ENCODE measurements around the gene ZNF101. TPM values are rescaled to one million over a fixed set of nuclear protein-coding genes. Genes with fewer than 3 reads are reported as not detected.

ZNF101 gene
- 3.6 and 4.4 TPM in 2 replicates for total RNA-seq

GRCh38 chr19:19668230-19669012, at the start of gene ZNF101:
TSS of gene ZNF101 (plus strand) at chr19:19668839. CDS start at chr19:19668964, 125 bp downstream.

DNA sequence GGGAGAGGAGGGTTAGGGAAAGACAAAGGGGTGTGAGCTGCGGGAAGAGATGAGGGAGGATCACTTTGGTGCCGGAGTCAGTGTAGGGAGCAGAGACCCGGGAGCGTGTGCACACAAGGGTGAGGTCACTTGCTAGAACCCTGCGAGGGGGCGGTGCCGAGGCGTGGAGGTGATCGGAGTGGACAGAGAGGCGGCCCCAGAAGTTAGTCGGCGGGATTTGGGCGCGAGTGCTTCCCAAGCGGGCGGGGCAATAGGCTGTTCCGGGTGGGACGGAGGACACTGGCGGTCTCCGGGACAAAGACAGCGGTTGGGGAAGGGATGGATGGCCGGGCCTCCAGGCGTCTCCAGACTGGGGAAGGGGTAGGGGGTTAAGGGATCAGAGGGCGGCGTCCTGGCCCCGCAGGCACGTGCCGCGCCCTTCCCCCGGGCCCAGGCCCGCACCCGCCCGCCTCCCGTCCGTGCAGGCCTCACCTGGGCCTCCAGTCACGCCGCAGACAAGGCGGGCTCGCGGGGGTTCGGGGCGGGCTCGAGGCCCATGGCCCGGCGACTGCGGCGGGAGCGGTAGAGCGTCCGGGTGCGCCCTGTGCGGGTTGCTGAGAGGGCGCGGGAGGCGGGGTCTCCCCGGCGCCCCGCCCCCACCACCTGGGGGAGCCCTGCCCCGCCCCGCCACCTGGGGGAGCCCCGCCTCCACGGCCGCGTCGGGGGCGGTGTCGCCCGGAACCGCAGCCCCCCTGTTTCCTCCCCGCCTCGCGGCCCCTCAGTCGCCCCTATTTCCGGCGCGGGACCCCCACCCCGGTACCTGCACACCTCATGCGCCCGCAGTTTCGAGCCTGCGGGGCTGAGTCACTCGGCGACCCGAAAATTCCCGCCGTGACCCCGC, 40.8 kb upstream of the ZNF101 start, which contains the start of gene LPAR2:
LPAR2 (minus strand) TSS at position 600 of the 880 bp plus-strand sequence. CDS start 945 bp downstream, outside the sequence.

GRCh38 chr19:19643158-19644053, 25.2 kb upstream of the ZNF101 start, which contains the start of gene GMIP:
TSS of gene GMIP (minus strand) at chr19:19643657. CDS start at chr19:19643529, 128 bp downstream.

GRCh38 chr19:19663256-19664120, 5.2 kb upstream of the ZNF101 start, which contains the start of gene ATP13A1:
TSS of gene ATP13A1 (minus strand) at chr19:19663676. CDS start at chr19:19663666, 10 bp downstream.

GRCh38 chr19:19732579-19733501, 64.2 kb downstream of the ZNF101 start, which contains the start of gene ZNF14:
TSS of gene ZNF14 (minus strand) at chr19:19733112. CDS start at chr19:19732958, 154 bp downstream.

Other genes with a start within 250 kb of the ZNF101 start
- gene TSSK6, start 153.3 kb upstream of the ZNF101 start, total RNA-seq, result 0.34 and 1.3 TPM in 2 replicates
- gene NDUFA13, start 152.6 kb upstream of the ZNF101 start, total RNA-seq, result 125 and 206 TPM in 2 replicates
- 0.46 and 1.3 TPM in 2 replicates for gene YJEFN3, start 139.9 kb upstream of the ZNF101 start, total RNA-seq
- 0.08 and 0.31 TPM in 2 replicates for gene CILP2, start 130.6 kb upstream of the ZNF101 start, total RNA-seq
- gene PBX4, start 50.2 kb upstream of the ZNF101 start, total RNA-seq, result 0.46 and 0.86 TPM in 2 replicates
- 27.2 and 37.4 TPM in 2 replicates for gene LPAR2, start 40.6 kb upstream of the ZNF101 start, total RNA-seq
- gene GMIP, start 25.2 kb upstream of the ZNF101 start, total RNA-seq, result 11.6 and 29.2 TPM in 2 replicates
- 49.8 and 75.9 TPM in 2 replicates for gene ATP13A1, start 5.2 kb upstream of the ZNF101 start, total RNA-seq
- 1.4 and 1.7 TPM in 2 replicates for gene ZNF14, start 64.3 kb downstream of the ZNF101 start, total RNA-seq
- gene ZNF506, start 152.9 kb downstream of the ZNF101 start, total RNA-seq, result 8.7 and 10.6 TPM in 2 replicates
- gene ZNF253, start 197.0 kb downstream of the ZNF101 start, total RNA-seq, result 1.1 and 2.2 TPM in 2 replicates
- 3.7 and 8.4 TPM in 2 replicates for gene ZNF93, start 232.1 kb downstream of the ZNF101 start, total RNA-seq

Data from hair follicular keratinocyte (primary cell).